Left renal pelvis (tissue), 4 donors: ENCODE measurements around the gene STAMBPL1. TPM values are rescaled to one million over a fixed set of nuclear protein-coding genes. Genes with fewer than 3 reads are reported as not detected.
"Not testable (repeated sequence)": the region's sequence is repeated elsewhere in the genome, so short reads cannot be mapped to it uniquely, and the experiment has no call there.

Source experiments
- DNase-seq, 4 donors: peaks; one replicate each; pipeline ENCODE4 v3.0.0-alpha.2; 2013; ENCODE audit warnings: low read depth in 4 of 4, low spot score in 3 of 4
- polyA plus RNA-seq, 4 donors: library from polyadenylated mRNA; unstranded; fragments of 120-200 nt; gene quantifications; one replicate each; pipeline ENCODE4 v1.2.1, GENCODE V29; 2013; ENCODE audit not compliant: insufficient read length in 4 of 4

The STAMBPL1 gene
- polyA plus RNA-seq, 4 donors = 2.0 to 3.3 (median 2.1) TPM

DNA sequence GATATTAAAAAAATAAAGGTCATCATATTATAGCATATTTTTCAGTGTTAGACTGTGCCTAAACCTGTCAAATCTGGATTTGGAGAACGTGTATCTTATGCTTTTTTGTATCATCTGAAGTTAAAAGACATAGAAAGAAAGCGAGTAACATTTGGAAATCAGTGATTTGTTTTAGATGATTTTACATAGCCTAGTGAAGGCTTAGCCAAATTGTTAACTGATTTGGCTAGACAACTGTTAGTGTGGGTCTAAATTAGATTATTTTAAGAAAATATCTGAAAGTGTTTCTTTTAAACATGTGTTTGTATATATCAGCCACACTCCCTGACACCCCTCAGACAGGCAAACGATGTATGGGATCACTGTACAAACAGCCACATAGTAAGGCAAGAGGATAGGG, 36.9 kb downstream of the STAMBPL1 start:
- DNase-seq = no peak

DNA sequence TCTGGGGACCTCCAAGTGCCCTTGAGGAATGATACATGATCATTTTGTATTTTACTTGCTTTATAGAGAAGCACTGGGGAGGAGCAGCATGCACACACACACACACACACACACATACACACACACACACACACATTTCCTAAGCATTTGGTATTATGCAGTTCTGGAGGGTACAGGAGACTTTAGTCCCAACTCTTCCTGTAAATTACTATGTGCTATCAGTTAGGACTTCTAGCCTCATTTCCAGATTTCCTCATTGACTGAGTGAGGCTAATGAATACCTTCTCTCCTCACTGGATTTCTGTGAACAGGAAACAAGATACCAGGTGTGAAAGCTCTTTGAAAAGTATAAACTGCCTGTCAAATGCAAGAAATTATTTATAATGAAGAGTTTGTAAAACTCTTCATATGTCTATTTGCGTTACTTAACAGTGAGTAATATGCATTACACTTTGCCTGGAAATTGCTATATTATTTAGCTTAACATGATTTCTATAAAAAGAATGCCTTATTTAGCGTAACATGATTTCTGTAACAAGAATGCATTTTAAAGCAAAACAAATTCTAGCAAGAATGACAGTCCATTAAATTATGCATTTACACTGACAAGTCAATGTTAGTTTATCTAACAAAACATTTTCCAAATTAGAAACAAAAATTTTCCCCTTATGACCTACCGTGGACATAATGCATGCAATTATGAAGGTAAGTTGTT, 38.3 kb downstream of the STAMBPL1 start:
- DNase-seq = no peak

DNA sequence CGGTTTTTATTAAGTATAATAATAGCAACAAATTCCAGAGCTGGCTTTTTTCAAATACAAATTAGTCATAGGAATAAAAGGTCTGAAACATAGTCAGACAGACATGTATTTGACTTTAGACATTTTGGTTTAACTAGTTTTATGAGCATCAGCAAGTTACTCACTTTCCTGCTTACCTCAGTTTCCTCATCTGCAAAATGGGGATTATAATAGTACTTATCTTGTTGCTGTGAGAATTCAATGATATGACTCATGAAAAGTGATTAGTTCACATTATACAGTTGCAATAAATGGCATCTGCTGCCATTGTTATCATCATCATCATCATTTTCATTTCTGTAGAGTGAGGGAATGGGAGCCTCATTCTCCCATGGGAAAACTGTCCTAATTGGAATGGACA, 39.0 kb downstream of the STAMBPL1 start:
- no peak for DNase-seq

DNA sequence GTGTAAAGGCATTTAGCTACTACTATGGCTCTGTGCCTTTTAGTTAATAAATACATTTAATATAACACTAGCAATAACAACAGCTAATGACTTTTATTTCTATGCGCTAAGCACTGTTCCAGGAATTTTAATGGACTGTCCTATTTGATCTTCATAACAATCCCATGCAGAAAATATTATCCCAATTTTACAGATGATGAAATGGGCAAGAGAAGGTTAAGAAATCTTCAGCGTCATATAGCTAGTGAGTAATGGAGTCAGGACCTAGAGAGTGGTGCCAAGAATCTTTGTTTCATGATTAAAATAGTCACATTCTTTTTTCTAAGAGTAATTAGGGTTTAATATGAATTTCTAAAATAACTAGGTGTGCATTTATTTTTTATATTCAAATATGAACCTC, 40.2 kb downstream of the STAMBPL1 start:
- no peak for DNase-seq

DNA sequence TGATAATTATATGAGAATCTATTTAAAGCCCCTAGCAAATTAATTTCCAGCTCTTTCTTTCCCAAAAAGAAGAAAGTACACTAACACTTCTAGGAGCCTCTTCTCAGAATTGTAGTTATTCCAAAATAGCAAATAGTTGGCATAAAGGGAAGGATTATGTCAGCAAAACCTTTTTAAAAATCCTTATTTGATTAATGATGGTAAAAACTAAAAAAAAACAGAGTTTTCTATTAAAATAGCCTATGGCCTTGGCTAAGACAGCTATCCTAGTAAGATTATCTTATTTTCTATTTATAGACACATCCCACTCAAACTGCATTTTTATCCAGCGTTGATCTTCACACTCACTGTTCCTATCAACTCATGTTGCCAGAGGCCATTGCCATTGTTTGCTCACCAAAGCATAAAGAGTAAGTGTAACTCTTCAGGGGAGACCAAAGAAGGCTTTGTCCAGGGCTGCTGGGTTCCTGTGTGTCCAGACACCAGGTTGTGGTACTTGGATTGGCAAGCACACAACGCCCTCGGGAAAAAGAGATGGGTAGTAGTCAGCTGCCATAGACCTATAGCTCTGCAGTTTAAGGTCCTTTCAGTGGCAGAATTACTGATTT, 41.0 kb downstream of the STAMBPL1 start:
- no peak for DNase-seq

DNA sequence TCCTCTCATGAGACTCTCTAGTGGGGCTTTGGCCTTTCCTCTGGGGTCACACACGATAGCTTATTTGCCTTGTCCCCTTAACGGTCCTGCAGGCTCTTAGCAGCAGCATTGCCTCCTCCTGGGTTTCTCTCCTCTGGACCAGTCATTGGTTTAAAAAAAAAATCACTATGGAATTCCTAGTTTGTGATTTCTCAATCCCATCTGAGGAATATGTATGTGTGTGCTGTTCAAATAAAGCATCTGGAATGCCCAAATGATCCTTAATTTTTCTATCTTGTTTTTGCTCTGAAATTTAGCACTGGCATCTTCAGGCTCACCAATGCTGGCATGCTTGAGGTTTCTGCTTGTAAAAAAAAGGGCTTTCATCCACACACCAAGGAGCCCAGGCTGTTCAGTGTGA, 42.0 kb downstream of the STAMBPL1 start:
- DNase-seq = no peak

DNA sequence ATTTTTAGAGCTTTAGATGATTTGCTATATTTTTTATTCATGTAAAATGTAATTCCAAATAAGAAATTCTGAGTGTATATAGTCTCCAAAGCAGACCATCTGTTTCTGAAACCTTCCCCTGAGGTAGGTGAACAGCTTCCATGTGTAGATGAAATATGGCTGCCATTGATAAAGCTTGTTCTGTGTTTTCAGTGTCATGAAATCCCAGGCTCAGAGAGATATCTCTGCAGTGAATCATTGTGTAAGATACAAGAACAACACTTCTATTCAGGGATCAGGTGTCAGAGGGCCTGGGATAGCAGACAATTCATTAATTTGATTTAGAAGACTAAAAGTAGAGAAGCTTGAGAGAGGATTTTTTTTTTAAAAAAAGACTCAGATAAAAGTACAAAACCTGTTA, 43.5 kb downstream of the STAMBPL1 start:
- no peak for DNase-seq

DNA sequence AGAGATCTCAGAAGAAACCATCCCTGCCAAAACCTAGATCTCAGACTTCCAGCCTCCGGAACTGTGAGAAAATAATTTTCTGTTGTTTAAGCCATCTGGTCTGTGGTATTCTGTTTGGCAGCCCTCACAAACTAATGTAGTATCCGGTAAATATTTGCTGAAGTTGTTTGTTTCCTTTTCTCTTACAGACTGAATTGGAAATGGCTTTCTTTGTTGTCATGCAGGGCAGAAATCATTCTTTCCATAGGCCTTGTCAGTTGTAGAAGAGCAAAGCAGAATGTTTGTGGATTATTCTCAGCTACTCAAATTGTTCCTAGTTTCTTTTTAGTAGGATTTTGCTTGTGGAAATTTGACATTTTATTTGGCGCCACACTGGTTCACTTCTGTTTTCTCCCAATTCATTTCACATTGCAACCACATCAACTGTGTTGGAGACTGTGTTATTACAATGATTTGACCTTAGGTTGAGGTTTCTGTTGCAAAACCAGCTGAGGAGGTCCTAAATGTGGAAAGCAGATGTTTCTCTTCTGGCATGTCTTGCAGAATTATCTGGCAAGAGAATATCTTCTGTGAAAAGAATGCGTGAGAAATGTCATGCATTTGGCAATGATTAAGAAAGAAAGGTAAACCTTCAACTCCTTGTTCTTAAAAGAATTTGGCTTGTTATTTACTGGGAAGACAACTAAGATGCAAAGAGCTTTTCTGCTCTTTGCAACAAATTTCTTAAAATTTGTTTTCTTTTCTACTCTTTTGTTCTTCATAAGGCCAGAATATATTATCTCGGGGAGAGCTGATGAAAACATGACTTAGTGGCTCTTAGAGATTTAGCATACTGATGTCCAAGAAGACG, 46.7 kb downstream of the STAMBPL1 start:
- DNase-seq = no peak

DNA sequence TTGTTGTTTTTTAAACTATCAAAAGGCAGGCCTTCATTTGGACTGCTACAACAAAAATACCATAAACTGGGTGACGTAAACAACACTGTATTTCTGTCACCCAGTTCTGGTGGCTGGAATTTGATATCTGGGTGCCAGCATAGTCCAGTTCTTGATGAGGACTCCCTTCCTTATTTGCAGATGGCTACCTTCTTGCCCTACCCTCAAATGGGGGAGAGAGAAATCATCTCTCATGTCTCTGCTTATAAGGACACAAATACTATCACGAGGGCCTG, 47.3 kb downstream of the STAMBPL1 start:
- DNase-seq = no peak

DNA sequence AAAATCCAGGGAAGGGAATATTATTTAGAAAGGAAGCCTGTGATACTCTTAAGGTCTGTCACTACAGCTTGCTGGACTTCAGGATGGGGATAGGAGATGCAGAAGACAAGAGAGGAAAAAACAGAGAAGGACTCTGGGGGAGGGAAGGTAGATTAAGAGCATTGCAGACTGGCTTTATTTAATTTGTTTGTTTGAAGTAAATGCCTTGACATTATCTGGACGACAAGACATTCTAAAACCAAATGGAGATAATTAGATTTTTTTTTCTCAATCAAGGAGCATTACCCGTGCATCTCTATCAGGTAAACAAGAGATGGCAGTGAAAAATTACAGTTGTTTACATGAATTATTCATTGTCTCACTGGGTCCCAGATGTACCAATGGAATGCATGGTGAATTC, 48.2 kb downstream of the STAMBPL1 start:
- no peak for DNase-seq

DNA sequence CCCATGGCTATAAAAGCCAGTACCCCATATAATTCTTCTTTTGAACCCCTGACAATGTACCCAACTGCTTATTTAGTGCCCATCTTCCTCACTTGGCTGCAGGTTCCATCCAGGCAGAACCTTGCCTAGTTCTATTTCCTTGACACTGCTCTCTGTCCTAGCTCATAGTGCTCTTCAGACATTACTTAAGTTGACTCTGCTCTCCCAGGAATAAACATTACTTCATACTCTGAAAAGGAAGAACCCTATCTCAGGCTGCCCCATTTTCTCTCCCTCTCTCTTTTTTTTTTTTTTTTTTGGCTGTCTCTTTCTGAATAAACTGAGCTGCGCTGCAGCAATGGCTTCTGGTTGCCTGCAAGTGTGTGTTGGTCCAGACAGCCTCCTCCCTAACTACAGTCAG, 51.5 kb downstream of the STAMBPL1 start:
- DNase-seq = no peak

DNA sequence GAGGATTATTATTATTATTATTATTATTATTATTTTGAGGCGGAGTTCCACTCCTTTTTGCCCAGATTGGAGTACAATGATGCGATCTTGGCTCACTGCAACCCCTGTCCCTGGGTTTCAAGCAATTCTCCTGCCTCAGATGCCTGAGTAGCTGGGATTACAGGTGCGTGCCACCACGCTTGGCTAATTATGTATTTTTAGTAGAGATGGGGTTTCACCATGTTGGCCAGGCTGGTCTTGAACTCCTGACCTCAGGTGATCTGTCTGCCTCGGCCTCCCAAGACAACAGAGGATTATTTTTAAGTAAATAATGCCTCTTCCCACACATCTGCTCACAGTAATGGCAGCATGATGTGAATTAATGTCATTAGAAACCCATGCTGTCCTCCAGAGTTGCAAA, 52.0 kb downstream of the STAMBPL1 start:
- DNase-seq = not testable (repeated sequence)

DNA sequence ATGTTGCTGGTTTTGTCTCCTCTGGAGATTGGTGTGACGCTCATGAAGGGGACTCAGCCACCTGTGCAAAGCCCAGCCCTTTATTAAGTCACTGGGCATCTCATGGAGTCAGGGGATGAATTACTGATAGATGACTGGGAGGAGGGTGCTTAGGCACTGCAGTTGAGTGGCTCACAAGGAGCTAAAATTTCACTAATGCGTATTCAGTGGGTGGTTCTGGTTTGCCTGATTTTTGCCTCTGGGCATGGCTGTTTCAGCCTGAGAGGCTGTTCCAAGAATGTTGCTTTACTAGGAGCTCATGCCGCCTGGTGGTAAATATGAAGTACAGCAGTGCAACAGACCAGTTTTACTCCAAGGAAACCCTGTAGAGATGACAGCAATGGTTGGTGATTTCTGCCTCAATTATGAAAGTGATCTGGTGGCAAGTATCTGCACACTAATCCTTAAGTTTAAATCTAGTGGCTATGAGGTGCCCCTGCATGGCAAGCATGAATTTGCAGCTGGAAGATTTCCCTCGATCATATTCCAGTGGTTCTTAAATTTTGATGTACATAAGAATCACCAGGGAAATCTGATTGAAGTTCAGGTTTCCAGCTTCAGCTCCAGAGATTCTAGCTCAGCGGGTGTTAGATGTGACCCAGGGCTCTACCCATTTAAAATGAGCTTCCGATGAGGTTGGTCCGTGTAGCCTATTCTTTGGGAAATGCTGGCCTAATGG, 52.7 kb downstream of the STAMBPL1 start:
- peak in 1 of 4 donors; percentile 72 for DNase-seq

DNA sequence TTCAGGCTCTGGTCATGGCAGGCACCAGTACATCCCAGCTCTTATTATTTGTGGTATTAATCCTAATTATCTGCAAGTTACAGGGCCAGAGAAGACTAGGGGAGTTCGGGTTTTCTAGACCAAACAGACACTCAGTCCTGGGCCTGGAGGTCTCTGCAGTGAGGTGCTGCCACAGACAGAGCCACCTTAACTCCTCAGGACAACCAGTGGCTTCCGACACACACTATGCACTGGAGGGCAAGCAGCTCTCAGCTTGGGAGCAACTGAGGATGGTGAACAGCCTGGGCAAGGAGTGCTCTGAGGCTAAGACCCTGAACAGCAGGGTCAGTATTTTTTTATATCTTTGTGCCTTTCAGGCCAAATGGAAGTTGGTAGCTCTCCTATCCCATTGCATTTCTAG, 53.5 kb downstream of the STAMBPL1 start:
- no peak for DNase-seq

DNA sequence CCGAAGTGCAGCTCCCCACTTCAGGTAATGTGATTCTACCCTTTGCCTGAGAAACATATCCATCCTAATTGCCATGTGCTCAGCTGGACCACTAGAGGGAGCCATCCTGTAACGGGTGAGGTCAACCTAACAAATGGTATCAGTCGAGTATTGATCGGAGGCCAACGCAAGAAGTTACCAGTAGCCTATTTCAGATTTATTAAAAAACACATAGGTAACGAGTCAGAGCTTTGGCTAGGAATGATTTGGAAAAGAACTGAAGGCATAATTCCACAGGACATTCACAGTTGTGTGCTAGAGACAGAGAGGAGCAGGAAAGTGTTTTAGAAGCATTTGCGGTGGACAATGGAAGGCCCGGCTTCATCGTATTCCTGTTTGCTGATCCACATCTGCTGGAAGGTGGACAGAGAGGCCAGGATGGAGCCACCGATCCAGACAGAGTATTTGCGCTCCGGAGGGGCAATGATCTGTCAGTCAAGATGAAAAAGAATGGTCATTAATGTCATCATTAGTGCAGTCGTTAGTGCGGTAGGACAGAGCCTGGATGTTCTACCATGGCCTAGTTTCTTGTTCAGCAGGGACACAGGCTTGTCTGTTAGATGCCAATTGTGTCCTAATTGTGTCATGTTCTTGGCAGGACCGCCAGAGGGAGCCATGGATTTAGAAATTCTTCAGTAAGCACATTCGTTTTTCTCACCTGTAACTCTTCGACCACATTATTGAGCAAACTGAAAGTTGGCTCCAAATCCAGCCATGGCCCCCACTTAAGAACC, 55.0 kb downstream of the STAMBPL1 start:
- peak in 1 of 4 donors; percentile 67 for DNase-seq

DNA sequence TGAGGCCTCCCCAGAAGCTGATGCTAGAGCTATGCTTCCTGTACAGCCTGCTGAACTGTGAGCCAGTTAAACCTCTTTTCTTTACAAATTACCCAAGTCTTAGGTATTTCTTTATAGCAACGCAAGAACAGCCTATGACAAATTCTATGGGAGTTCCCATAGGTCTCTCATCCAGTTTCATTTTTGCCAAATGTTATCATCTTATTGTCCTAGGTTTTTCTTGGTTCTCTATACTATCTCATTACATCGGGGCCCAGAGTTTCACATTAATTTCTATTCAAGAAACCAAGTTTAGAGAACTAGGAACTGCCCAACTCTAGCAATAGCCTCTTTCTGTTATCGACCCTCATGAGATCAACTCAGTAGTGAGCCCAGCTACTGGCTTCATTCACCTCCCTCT, 56.6 kb downstream of the STAMBPL1 start:
- no peak for DNase-seq

DNA sequence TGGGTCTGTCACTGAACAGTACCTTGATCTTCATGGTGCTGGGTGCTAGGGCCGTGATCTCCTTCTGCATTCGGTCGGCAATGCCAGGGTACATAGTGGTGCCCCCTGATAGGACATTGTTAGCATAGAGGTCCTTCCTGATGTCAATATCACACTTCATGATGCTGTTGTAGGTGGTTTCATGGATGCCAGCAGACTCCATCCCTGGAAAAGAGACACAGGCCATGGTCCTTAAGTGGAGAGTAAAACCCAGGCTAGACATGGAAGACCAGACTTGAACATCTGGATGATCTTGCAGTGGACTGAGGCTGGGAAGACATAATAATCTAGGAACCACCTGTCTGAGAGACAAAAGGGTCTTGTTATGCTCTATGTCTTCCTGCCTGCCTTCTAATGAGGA, 58.0 kb downstream of the STAMBPL1 start:
- DNase-seq = no peak

DNA sequence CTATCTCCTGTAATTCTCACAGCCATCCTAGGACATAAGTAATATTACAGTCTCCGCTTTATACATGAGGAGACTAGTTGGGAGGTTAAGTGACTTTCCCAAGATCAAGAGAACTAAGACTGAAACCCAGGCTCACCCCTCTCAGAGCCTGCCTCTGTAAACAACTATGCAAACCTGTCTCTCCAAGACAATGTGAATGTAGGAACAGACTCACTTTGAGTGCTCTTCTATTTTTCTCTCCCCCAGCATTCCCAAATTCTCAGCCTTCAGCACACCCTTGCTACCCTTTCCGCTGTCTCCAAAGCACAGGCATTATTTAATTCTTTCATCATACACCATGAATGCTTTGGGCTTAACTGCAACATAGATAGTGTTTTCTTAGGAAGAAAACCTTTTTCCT, 58.9 kb downstream of the STAMBPL1 start:
- DNase-seq = no peak

DNA sequence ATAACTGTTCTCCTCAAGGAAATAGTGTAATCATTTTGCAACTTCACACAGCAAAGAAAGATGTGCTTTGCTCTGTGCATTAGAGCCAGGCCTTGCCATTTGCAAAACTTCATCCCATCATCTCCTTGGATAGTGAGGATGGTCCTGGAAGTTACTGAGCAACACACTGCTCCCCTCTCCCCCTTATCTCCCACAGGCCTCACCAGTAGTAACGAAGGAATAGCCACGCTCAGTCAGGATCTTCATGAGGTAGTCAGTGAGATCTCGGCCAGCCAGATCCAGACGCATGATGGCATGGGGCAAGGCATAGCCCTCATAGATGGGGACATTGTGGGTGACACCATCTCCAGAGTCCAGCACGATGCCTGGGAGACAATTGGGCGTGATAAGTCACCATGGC, 61.0 kb downstream of the STAMBPL1 start:
- DNase-seq = no peak

DNA sequence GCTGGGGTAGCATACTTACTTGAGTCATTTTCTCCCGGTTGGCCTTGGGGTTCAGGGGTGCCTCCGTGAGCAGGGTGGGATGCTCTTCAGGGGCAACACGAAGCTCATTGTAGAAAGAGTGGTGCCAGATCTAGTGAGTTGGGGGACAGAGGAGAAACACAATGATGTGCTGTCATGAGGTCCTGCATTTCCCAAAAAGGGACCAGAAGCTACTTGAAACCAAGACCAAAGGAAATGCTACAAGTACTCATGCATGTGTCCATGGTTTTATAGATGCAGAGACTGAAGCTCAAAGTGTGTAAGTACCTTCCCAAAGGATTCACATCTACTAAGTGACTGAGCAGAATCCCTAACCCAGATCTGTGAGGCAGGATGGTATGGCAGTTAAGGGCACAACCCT, 63.7 kb downstream of the STAMBPL1 start:
- DNase-seq = no peak

DNA sequence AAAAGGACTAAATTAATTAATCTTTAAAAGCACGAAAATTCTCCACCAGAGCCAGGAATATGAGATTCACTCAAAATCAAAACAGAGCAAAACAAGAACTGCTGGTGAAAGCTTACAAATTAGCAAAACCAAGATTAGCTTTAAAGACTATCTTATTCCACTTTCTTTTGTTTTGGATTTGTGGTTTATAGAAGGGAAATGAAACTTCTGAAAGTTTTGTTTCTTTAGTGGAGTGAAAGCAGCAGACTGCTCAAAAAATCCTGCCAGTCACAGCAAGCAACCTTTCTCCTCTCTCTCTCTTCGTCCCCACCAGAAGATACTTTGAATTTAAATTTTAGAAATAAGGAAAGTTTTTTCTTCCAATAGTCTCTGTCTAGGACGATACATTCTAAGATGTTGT, 64.8 kb downstream of the STAMBPL1 start:
- DNase-seq = no peak
